Measurements from ENCODE around the gene WASHC2A.
A peak's percentile ranks its signal among the peaks of the same experiment; 100 is the strongest.
"Not testable (repeated sequence)": the region's sequence is repeated elsewhere in the genome, so short reads cannot be mapped to it uniquely, and the experiment has no call there.

WASHC2A gene

GRCh38 chr10:50061548-50061947, 6.2 kb upstream of the WASHC2A start:
- not testable (repeated sequence) for DNase-seq

DNA sequence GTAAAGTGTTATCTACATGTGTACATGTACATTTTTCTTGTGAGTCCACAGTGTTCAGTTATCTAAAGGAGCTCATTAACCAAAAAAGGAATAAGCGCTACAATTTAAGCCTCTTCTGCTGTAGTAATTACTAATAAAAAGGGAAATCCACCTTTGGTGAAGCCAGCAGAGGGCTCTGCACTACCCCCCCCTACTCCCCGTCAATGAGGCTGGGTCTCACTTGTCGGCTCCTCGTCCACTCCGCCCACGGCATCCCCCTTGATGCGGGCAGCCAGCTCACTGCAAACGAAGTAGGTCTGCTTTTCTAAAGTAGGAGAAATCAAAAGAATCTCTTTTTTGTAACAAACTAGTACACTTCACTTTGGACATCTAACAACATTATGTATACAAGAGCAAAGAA, 4.7 kb upstream of the WASHC2A start:
- DNase-seq: no peak

DNA sequence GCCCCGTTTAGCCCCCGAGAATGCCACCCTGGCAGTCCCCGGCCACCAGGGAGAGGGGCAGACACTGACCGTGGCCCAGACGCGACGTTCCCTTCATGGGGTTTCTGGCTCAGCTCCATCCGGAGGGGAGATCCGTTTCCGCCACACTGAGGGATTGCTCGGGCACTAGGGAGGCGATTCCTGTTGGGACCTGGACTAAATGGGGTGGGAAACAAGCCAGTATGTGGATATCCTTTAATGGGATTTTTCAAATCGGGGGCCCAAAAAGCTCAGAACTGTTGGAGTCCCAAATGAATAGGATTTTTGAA, 552 bp downstream of the WASHC2A start:
- DNase-seq: not testable (repeated sequence)

DNA sequence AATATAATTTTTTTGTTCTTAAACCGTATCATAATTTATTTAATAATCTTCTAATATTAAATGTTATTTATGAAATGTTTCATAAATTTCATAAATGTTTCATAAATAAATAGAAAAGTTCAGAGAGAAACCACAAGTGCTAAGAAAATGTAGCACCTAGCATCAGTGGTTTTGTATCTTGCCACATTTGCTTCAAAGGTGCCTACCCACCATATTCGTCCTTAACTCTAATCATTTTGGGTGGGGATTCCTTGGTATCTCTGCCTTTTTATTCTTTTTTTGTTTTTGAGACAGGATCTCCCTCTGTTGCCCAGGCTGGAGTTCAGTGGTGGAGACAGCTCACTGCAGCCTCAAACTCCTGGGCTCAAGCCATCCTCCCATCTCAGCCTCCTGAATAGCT, 7.4 kb downstream of the WASHC2A start:
- DNase-seq: not testable (repeated sequence)

GRCh38 chr10:50075544-50075943, 7.8 kb downstream of the WASHC2A start:
- not testable (repeated sequence) for DNase-seq

GRCh38 chr10:50091304-50091703, 23.6 kb downstream of the WASHC2A start:
- DNase-seq: not testable (repeated sequence)

GRCh38 chr10:50092928-50093327, 25.2 kb downstream of the WASHC2A start:
- not testable (repeated sequence) for DNase-seq

DNA sequence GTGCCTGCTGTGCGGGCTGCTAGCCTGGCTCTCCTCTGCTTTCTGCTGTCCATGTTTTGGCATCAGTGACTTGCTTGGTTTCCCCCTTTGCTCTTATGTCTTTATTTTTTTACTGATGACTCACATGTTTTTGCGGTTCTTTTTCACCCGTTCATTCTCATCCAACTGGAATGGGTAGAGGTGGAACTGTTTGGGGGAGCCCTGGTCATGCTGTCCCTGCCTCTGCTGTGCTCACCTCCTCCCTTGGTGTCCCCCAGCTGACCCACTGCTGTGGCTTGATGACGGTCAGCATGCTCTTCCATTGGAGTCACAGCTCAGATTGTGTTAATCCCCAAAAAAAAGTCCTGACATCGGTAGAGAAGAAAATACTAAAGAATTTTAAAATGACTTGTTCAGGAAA, 26.9 kb downstream of the WASHC2A start:
- not testable (repeated sequence) for DNase-seq

GRCh38 chr10:50095402-50095801, 27.6 kb downstream of the WASHC2A start:
- not testable (repeated sequence) for DNase-seq

GRCh38 chr10:50096722-50097121, 29.0 kb downstream of the WASHC2A start:
- not testable (repeated sequence) for DNase-seq

DNA sequence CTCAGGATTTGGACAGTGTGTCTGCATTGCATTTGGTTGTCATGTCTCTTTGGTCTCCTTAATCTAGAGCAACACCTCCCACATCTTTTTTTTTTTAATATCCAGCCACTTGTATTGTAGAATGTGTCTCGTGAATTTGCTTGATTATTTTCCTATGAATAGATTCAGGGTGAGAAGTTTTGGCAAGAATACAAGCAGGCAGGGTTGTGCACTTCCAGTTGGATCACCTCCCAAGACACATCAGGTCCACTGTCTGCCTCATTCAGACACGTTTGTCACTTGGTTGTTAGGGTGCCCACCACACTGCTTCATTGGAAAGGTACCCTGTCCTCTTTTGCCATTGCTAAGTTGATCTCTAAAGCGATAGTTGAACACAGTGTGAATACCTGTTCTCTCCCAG, 30.9 kb downstream of the WASHC2A start:
- DNase-seq: not testable (repeated sequence)

- not testable (repeated sequence) for DNase-seq
These were observed 33.4 kb downstream of the WASHC2A start for GRCh38 chr10:50101139-50101582.

DNA sequence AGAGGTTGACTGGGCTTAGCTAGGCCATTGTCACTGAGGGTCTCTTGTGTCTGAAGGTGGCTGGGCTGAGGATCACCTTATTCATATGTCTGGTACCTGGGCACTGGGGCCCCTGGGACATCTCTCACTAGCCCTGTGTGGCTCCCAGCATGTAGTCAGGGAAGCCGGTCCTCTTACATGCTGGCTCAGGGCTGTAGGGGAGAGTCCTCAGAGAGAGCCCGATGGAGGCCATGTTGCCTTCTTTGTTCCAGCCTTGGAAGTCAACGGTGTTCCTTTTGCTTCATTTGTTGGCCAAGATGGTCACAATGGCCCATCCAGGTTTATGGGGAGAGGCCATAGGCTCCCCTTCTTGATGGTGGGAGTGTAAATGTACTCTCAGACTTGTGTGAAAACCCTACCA, 34.0 kb downstream of the WASHC2A start:
- DNase-seq: not testable (repeated sequence)

DNA sequence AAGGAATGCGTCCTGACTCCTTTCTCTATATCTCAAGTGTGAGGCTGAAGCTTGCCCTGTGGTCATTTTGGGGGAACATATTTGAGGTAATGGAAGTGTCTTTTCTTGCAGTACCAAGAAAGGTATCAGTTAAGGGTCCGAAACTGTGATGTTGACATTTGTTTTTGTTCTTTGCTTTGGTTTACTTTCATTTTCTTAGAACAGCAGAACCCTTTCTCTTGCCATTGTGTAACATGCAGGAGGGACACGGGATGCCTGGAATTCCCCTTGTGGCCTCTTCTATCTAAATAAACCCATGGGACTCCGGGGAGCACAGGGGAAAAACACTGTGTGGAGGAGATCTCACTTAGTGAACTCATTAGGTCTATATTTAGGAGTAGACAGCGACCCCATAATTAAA, 34.5 kb downstream of the WASHC2A start:
- DNase-seq: not testable (repeated sequence)

DNA sequence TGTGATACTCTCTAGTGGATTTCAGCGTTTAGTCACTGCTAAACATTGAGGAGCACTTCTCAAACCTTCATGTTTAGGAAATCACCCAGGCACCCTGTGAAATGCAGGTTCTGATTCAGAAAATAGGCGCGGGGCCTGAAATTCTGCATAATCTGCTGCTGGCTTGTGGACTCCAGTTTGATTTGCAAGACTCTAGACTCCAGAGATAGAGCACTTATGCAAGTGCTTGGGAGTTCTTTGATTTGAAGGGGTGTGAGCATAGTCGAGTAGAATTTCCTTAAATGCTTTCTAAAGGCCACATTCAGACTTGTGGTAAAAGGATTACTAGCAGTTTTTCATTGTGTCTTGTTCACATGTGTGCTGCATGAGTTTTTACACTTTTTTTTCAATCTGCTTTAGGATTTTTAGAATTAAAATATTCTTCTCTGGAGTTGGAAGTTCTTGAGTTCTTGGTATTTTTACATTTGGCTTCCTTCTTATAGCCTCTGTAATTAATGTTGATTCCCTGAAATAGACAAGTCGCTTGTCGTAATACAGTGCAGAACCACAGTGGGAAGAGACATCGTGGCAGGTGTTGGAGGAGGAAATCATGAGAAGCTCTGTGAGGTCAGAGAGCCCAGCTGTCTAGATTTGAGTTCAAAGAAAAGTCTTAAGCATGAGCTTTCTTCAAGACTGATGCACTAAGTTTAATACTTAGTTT, 41.4 kb downstream of the WASHC2A start:
- not testable (repeated sequence) for DNase-seq

DNA sequence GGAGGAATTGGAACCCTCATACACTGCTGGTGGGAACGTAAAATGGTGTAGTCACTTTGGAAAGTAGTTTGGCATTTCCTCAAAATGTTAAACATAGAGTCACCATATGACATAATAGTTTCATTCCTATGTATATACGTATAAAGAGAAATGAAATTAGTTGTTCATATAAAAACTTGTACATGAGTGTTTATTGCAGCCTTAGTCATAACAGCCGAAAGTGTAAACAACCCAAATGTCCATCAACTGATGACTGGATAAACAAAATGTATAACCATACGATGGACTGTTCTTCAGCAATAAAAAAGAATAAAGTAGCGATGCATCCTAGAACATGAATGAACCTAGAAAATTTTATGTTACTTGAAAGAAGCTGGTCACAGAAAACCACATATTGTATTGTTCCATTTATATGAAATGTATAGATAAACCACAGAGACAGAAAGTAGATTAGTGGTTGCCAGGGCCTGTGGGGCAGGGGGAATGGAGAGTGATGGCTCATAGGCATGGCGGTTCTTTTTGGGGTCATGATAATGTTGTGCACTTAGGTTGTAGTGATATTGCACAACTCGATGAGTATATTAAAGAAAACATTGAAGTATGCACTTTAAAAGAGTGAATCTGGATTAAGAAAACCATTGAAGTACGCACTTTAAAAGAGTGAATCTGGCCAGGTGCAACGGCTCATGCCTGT, 44.8 kb downstream of the WASHC2A start:
- not testable (repeated sequence) for DNase-seq

DNA sequence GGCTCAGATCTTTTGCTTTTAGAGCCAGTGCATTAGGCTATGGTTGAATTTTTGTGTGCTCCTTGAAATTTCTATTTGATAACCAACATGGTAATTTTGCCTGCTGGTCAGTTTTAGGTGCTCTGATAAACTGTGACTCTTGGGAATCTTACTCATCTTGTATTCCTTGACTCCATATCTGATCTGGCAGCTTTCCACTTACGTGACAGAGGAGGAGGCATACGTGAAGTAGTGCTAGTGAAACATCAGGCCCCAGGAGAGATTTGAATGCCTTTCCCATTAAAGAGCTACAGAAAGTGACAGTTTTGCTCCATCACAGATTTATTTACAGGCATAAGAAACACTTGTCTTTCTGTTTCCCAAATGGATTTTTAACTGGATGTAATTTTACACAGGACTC, 59.0 kb downstream of the WASHC2A start:
- DNase-seq: not testable (repeated sequence)

DNA sequence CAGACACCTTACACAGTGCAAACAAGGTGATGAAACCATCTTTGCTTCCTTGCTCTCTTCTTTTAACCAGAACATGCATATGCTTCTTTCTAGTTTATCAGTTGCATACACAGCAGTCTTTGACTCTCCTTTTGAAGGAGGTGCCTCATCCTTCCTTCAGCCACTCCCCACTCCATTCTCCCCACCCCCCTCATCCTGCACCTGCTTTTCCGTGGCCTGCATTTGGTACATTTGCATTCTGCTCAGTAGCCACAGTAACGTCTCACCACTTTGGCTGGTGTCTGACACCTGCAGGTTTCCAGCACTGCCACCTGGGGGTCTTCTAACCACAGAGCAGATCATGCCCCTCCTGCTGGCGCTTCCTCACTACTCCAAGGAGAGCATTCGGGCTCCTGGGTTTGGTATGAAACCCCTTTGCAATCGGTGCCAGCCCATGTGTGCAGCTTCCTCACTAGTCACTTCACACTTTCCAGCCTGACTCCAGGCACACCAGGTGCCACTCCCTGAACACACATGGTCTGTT, 60.1 kb downstream of the WASHC2A start:
- not testable (repeated sequence) for DNase-seq

- peak; percentile 10 for DNase-seq
These were observed 63.7 kb downstream of the WASHC2A start for GRCh38 chr10:50131245-50131965.

DNA sequence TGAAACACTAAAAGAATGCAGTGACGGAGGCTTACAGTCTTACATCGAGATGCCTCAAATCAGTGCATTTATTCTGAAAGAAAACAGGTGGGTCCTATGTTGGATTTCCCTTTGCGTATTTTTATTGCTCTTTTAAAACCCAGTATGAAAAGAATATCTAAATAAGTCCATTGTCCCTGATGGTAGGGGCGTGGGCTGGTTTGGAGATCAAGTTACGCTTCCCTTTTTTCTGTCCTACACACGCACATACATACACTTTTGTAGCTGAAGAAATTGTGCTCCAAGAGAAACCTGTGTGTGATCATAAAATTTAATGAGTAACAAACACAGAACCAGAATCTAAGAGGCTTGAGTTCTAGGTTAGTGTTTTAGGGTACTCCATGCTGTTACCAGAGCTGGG, 64.6 kb downstream of the WASHC2A start:
- DNase-seq: not testable (repeated sequence)

GRCh38 chr10:50132841-50133240, 65.1 kb downstream of the WASHC2A start:
- DNase-seq: not testable (repeated sequence)

GRCh38 chr10:50143512-50144174, 75.9 kb downstream of the WASHC2A start:
- not testable (repeated sequence) for DNase-seq

DNA sequence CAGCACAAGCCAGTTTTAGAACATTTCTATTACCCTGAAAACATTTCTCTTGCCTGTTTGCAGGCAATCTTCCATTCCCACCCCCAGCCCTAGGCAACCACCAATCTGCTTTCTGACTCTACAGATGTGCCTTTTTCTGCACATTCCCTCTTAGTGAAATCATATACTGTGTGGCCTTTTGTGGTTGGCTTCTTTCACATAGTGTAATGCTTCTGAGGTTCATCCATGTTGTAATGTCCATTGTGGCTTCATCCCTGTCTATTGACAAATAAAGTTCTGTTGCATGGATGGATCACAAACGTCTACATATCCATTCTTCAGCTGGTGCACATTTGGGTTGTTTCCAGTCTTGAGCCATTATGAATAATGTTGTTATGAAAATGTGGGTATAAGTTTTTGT, 77.8 kb downstream of the WASHC2A start:
- not testable (repeated sequence) for DNase-seq

All from NCI-H1694 (cell line).